ENCODE results near the gene UBB. TPM values are rescaled to one million over a fixed set of nuclear protein-coding genes. Genes with fewer than 3 reads are reported as not detected.
A peak's percentile ranks its signal among the peaks of the same experiment; 100 is the strongest.

Gene UBB
- total and polyA plus RNA-seq, 2 experiments from 2014 or later = 1,467 to 1,854 TPM

- Histone ChIP-seq H3K27me3 (no peaks in the 10 kb centered on the region), H3K27ac (no peak overlapping the region), H3K9me3 (ENCODE audit: low read depth) (no peaks in the 10 kb centered on the region), H3K4me1 (ENCODE audit: low read depth) (peaks cover 8% of the 10 kb centered on the region), H3K36me3 (no peaks in the 10 kb centered on the region), H3K4me3 (no peak overlapping the region)
- no peak for TF ChIP-seq CTCF (IDR thresholded peaks at IDR 0.05; ENCODE audit: low read depth, low read length)
- no peak for DNase-seq (ENCODE audit: low read depth in 1 of 2, low spot score in 1 of 2)
Measured at GRCh38 chr17:16417399-16417798, 36.5 kb downstream of the UBB start.

DNA sequence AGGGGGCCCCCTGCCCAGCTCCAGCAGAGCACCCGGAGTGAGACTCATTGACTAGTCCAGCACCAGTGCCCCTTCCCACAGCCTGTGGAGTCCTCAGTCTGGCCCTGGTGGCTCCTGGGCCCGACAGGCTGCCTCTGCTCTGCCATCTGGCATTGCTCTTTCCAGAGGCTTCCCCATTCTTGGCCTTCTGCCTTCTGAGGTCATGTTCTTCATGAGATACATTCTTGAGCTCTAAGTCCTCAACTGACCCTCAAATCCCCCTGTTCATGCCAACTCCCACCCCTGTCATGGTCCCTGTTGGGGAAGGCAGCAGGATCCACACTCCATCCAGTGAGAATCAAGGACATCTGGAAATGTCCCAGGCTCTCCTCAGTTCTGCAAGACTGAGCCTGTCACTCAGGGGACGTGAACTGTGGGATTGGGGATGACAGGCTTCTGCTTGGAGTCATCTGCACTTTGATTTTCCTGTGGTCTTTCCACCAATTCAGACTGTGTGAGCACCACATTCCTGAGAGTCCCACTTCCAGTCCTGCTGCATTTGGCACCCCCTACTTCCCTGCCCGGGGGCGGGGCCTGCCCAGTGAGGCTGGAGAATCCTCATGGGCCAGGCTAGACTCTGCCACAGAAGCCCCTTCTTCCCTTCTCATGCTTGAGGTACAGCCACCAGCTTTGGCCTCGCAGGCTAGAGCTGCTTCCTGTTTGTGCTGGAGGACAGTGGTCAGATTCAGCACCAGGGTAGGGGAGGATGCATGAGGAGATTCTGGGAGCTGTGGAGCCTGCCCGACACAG lies 37.2 kb downstream of the UBB start:
- no peak for TF ChIP-seq CTCF (IDR thresholded peaks at IDR 0.05; ENCODE audit: low read depth, low read length)
- H3K4me1 ChIP-seq (ENCODE audit: low read depth) = peaks cover 8% of the 10 kb centered on the region
- no peak overlapping the region for H3K4me3 ChIP-seq
- no peaks in the 10 kb centered on the region for H3K36me3 ChIP-seq
- no peaks in the 10 kb centered on the region for H3K27me3 ChIP-seq
- peak in 1 of 2 donors; percentile 50 for DNase-seq (ENCODE audit: low read depth in 1 of 2, low spot score in 1 of 2)
- no peak overlapping the region for H3K27ac ChIP-seq
- no peaks in the 10 kb centered on the region for H3K9me3 ChIP-seq (ENCODE audit: low read depth)

- TF ChIP-seq CTCF (IDR thresholded peaks at IDR 0.05; ENCODE audit: low read depth, low read length) = no peak
- H3K4me3 ChIP-seq = no peak overlapping the region
- no peaks in the 10 kb centered on the region for H3K9me3 ChIP-seq (ENCODE audit: low read depth)
- peaks cover 8% of the 10 kb centered on the region for H3K4me1 ChIP-seq (ENCODE audit: low read depth)
- no peaks in the 10 kb centered on the region for H3K27me3 ChIP-seq
- DNase-seq (ENCODE audit: low read depth in 1 of 2, low spot score in 1 of 2) = no peak
- H3K27ac ChIP-seq = no peak overlapping the region
- H3K36me3 ChIP-seq = no peaks in the 10 kb centered on the region
Measured at GRCh38 chr17:16418685-16419068, 37.8 kb downstream of the UBB start.

DNA sequence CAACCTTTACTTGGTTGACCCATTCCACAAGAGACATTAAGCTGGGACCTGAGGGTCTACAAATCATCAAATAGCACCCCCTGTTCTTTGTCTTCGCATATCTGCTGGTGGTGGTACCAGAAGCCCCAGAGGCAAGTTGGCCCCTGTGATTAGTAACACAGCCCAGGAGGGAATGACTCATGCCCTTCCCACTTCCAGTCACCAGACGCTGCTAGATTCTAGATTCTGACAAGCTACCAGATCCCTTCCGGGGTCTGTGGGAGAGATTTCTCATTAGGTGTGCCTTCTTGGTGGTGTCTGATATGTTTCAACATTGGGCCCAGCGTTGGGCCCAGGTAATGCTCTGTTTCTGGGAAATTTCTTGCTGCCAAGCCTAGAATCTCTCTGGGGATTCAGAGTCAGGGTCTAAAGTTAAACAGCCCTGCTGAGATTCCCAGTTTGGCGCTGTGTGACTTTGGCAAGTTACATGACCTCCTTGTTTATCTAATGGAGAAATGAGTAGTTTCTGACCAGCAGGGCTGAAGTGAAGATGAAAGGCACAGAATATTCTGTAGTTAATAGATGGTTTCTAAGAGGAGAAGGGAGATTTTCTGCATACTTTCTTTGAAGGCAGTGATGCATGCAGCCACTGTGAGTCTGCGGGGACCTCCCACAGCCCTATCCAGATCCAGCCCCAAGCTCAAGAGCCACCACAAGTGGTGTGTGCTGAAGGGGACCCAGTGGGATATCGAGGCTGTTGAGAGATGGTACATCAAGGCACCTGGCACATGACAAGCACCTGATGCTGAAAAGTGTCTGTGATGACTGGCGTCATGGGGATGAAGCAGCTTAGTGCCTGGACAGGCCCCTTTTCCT lies 38.4 kb downstream of the UBB start:
- Histone ChIP-seq H3K9me3 (ENCODE audit: low read depth) (no peaks in the 10 kb centered on the region), H3K27me3 (no peaks in the 10 kb centered on the region), H3K4me3 (no peak overlapping the region), H3K36me3 (no peaks in the 10 kb centered on the region), H3K4me1 (ENCODE audit: low read depth) (peaks cover 8% of the 10 kb centered on the region), H3K27ac (no peak overlapping the region)
- peak in 1 of 2 donors; percentile 80 for DNase-seq (ENCODE audit: low read depth in 1 of 2, low spot score in 1 of 2)
- no peak for TF ChIP-seq CTCF (IDR thresholded peaks at IDR 0.05; ENCODE audit: low read depth, low read length)

- no peak overlapping the region for H3K4me3 ChIP-seq
- DNase-seq (ENCODE audit: low read depth in 1 of 2, low spot score in 1 of 2) = peak in 1 of 2 donors; percentile 67
- H3K36me3 ChIP-seq = no peaks in the 10 kb centered on the region
- peaks cover 8% of the 10 kb centered on the region for H3K4me1 ChIP-seq (ENCODE audit: low read depth)
- H3K9me3 ChIP-seq (ENCODE audit: low read depth) = no peaks in the 10 kb centered on the region
- H3K27me3 ChIP-seq = no peaks in the 10 kb centered on the region
- no peak overlapping the region for H3K27ac ChIP-seq
- TF ChIP-seq CTCF (IDR thresholded peaks at IDR 0.05; ENCODE audit: low read depth, low read length) = no peak
Measured at GRCh38 chr17:16419929-16420271, 39.0 kb downstream of the UBB start.
